GM18507 (cell line): Measurements from ENCODE around the gene TUBB1.
"Not testable (repeated sequence)": the region's sequence is repeated elsewhere in the genome, so short reads cannot be mapped to it uniquely, and the experiment has no call there.

Experiments
- DNase-seq: peaks from one replicate; pipeline ENCODE4 v3.0.0; 2011; ENCODE audit warnings: low read depth; ENCODE audit not compliant: insufficient read length; ENCODE audit errors: extremely low spot score
- FAIRE-seq: peaks from 2 replicates; lab custom pipeline; 2011; peaks lifted over from hg19 to GRCh38; lab: Jason Lieb, UNC

TUBB1 gene

GRCh38 chr20:59033093-59033492, 13.9 kb downstream of the TUBB1 start:
- FAIRE-seq: no peak
- DNase-seq: no peak

- FAIRE-seq: no peak
- no peak for DNase-seq
These were observed 14.5 kb downstream of the TUBB1 start for GRCh38 chr20:59033616-59034165.

- FAIRE-seq (no peak), DNase-seq (no peak)
These were observed 16.2 kb downstream of the TUBB1 start for GRCh38 chr20:59035381-59035780.

- DNase-seq: no peak
- no peak for FAIRE-seq
These were observed 18.2 kb downstream of the TUBB1 start for GRCh38 chr20:59037386-59037785.

- DNase-seq (no peak), FAIRE-seq (no peak)
These were observed 20.0 kb downstream of the TUBB1 start for GRCh38 chr20:59039233-59039632.

- FAIRE-seq: no peak
These were observed 21.4 kb downstream of the TUBB1 start for GRCh38 chr20:59040667-59041066.

GRCh38 chr20:59041487-59041886, 22.3 kb downstream of the TUBB1 start:
- not testable (repeated sequence) for DNase-seq, FAIRE-seq

More at GRCh38 chr20:59040667-59041066, 21.4 kb downstream of the TUBB1 start:
- DNase-seq: no peak

- FAIRE-seq (no peak), DNase-seq (no peak)
These were observed 23.0 kb downstream of the TUBB1 start, which contains the start of gene PRELID3B for GRCh38 chr20:59042151-59042795. PRELID3B (minus strand) TSS chr20:59042786; CDS start chr20:59042730, 56 bp downstream.

- FAIRE-seq (peak; percentile 73), DNase-seq (peak; percentile 98)
These were observed 23.8 kb downstream of the TUBB1 start for GRCh38 chr20:59042796-59043631.

- DNase-seq: no peak
- no peak for FAIRE-seq
These were observed 24.5 kb downstream of the TUBB1 start for GRCh38 chr20:59043698-59044097.

GRCh38 chr20:59044295-59044694, 25.1 kb downstream of the TUBB1 start:
- DNase-seq: no peak
- FAIRE-seq: no peak

- no peak for DNase-seq
- no peak for FAIRE-seq
These were observed 25.6 kb downstream of the TUBB1 start for GRCh38 chr20:59044796-59045195.

- FAIRE-seq: no peak
- DNase-seq: no peak
These were observed 27.6 kb downstream of the TUBB1 start for GRCh38 chr20:59046862-59047261.

GRCh38 chr20:59047938-59048680, 28.9 kb downstream of the TUBB1 start:
- DNase-seq (no peak), FAIRE-seq (no peak)

GRCh38 chr20:59048681-59049030, 29.4 kb downstream of the TUBB1 start:
- FAIRE-seq (no peak), DNase-seq (no peak)

- DNase-seq (no peak), FAIRE-seq (no peak)
These were observed 31.2 kb downstream of the TUBB1 start for GRCh38 chr20:59050437-59050836.

- FAIRE-seq (no peak), DNase-seq (no peak)
These were observed 32.5 kb downstream of the TUBB1 start for GRCh38 chr20:59051666-59052185.

- DNase-seq: no peak
- no peak for FAIRE-seq
These were observed 36.1 kb downstream of the TUBB1 start for GRCh38 chr20:59055302-59055701.

GRCh38 chr20:59062081-59062480, 42.9 kb downstream of the TUBB1 start:
- DNase-seq (no peak), FAIRE-seq (no peak)
